HG03558 (cell line): Measurements from ENCODE around the gene SORT1.
"Not testable (repeated sequence)": the region's sequence is repeated elsewhere in the genome, so short reads cannot be mapped to it uniquely, and the experiment has no call there.

Experiments used
- ATAC-seq: cut with Tn5 transposase; IDR thresholded peaks from one replicate; pipeline ENCODE4 v1.9.1; 2021; ENCODE audit warnings: moderate number of reproducible peaks; ENCODE audit not compliant: unreplicated experiment; ENCODE audit errors: extremely low read depth

Gene SORT1

GRCh38 chr1:109398343-109399225, 866 bp upstream of the SORT1 start:
- ATAC-seq = no peak

- ATAC-seq = no peak
These were observed 692 bp downstream of the SORT1 start for GRCh38 chr1:109396871-109397580.

GRCh38 chr1:109396513-109396839, 1.2 kb downstream of the SORT1 start:
- ATAC-seq = no peak

- ATAC-seq = no peak
These were observed 1.9 kb downstream of the SORT1 start for GRCh38 chr1:109395602-109396512.

- not testable (repeated sequence) for ATAC-seq
These were observed 2.5 kb downstream of the SORT1 start for GRCh38 chr1:109395282-109395599.

- ATAC-seq = no peak
These were observed 3.0 kb downstream of the SORT1 start for GRCh38 chr1:109394591-109395281.

- ATAC-seq = no peak
These were observed 4.0 kb downstream of the SORT1 start for GRCh38 chr1:109393617-109394233.

GRCh38 chr1:109392788-109393616, 4.7 kb downstream of the SORT1 start:
- no peak for ATAC-seq

- no peak for ATAC-seq
These were observed 5.5 kb downstream of the SORT1 start for GRCh38 chr1:109392037-109392787.

- ATAC-seq = peak; percentile 74
These were observed 6.1 kb downstream of the SORT1 start for GRCh38 chr1:109391626-109392025.

GRCh38 chr1:109391157-109391556, 6.6 kb downstream of the SORT1 start:
- no peak for ATAC-seq

GRCh38 chr1:109389638-109390341, 7.9 kb downstream of the SORT1 start:
- no peak for ATAC-seq

GRCh38 chr1:109388884-109389637, 8.7 kb downstream of the SORT1 start:
- ATAC-seq = no peak

- no peak for ATAC-seq
These were observed 9.5 kb downstream of the SORT1 start for GRCh38 chr1:109388208-109388711.

- no peak for ATAC-seq
These were observed 11.5 kb downstream of the SORT1 start for GRCh38 chr1:109386054-109386717.

- no peak for ATAC-seq
These were observed 12.3 kb downstream of the SORT1 start for GRCh38 chr1:109385417-109385816.
